ENCODE data around the gene MED25.

MED25 gene

DNA sequence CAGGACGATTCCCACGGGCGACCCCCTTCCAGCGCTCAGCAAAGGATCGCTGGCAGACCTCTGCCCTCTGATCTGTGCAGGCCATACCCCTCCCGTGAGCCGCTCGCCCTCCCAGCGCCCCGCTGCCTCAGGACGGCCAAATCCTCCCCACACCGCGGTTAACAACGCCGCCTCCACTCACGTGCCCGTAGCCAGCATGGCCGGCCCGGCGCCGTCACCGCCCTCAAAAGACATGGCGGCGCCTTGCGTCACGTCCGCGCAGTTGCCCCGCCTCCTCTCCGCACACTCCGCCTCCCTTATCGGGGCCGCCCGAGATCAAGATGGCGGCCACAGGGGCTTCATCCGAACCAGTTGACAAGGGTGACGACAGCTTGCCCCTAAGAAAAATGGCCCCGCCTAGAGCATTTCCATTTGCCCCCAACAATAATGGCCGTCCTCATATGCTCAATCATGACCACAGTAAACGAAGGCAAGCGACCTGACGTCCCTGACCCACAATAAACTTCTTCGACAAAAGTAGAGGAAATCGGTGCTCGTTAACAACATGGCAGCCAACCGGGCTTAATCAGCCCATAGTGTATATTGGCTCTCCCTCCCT, 58.4 kb downstream of the MED25 start:
- peak; percentile 89 for DNase-seq (ENCODE audit: low spot score)
- TF ChIP-seq, protein P1, sequence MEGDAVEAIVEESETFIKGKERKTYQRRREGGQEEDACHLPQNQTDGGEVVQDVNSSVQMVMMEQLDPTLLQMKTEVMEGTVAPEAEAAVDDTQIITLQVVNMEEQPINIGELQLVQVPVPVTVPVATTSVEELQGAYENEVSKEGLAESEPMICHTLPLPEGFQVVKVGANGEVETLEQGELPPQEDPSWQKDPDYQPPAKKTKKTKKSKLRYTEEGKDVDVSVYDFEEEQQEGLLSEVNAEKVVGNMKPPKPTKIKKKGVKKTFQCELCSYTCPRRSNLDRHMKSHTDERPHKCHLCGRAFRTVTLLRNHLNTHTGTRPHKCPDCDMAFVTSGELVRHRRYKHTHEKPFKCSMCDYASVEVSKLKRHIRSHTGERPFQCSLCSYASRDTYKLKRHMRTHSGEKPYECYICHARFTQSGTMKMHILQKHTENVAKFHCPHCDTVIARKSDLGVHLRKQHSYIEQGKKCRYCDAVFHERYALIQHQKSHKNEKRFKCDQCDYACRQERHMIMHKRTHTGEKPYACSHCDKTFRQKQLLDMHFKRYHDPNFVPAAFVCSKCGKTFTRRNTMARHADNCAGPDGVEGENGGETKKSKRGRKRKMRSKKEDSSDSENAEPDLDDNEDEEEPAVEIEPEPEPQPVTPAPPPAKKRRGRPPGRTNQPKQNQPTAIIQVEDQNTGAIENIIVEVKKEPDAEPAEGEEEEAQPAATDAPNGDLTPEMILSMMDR (IDR thresholded peaks at IDR 0.05; ENCODE audit: extremely low read depth, missing control alignments), result no peak

DNA sequence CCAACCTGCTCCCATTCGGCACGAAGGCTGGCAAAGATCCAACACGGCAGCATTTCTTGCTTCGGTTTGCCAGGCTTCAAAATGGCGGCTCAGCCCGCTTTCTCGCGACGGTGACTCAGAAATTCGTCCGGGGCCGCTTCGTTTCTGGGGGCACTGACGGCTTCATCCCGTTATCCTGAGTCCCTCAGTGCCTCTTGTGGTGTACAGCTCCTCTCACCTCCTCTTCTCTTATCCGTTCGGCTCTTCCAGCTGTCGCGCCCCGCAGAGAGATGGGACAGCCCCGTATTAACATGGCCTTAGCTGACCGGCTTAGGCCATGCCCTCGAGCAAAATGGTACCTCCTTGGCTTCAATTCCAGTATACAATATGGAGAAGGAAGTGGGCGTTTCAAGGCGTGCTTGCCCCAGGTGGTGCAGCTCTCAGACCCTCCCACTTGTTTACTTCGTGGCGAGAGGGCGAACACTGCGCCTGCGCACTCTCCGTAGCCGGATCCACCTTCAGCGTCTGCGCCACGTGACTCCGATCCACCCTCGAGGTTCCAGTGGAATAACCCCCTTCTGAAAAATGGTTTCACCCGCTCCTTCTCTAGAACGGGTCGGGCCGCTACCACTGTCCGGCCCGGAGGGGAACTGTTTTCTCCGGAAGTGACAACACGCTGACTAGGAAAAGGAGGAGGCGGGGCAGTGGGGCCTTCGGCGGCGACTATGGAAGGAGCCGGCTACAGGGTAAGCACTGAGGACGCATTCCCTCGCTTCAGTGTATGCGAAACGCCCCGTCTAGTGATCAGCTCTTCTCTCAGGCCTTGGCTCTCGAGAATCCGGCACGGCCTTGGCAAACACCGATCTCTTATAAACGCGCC, 59.2 kb downstream of the MED25 start, which contains the start of the genes AKT1S1 and TBC1D17:
Gene AKT1S1, minus strand, starts transcription at position 336 of the 859 bp plus-strand sequence. CDS start 4,060 bp downstream, outside the sequence.
Gene TBC1D17, plus strand, starts transcription at position 683 of the 859 bp plus-strand sequence. Its CDS starts 22 bp downstream, at position 705.
- peak; percentile 95 for DNase-seq (ENCODE audit: low spot score)
- TF ChIP-seq, protein P1 (IDR thresholded peaks at IDR 0.05; ENCODE audit: extremely low read depth, missing control alignments), result no peak

DNA sequence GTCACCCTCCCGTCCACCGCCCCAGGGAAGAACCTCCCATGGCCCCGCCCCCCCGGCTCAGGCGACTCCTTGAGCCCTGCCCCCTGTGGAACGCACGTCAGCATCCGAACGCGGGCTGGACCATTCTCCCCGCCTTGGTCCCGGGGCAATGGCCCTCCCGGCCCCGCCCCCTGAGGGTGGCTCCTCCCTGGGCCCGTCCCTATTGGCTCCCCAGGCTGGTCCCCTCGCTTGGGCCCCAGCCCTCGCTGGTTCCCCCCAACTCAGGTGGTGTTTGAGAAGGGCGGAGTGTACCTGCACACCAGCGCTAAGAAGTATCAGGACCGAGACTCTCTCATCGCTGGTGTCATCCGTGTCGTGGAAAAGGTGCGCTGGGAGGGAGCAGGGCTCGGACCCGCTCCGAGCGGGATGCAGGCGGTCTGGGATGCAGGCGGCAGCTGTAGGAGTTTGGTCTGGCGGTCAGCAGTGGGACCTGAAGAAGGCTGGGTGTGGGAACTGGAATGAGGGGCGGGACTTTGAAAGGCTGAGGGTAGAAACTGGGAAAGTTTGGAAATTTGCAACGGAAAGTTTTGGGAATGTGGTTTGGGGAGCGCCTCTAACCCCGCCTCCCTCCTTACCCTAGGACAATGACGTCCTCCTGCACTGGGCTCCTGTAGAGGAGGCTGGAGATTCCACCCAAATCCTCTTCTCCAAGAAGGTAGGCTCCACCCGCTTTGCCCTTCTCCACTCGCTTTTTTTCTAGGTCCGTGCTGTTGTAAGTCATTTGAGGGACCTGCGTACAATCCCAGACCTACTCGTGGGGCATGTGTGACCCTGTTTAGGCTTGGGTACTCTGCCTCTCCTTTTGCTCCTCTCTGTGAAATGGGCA, 60.0 kb downstream of the MED25 start:
- peak; percentile 97 for DNase-seq (ENCODE audit: low spot score)
- TF ChIP-seq, protein P1 (IDR thresholded peaks at IDR 0.05; ENCODE audit: extremely low read depth, missing control alignments), result no peak

DNA sequence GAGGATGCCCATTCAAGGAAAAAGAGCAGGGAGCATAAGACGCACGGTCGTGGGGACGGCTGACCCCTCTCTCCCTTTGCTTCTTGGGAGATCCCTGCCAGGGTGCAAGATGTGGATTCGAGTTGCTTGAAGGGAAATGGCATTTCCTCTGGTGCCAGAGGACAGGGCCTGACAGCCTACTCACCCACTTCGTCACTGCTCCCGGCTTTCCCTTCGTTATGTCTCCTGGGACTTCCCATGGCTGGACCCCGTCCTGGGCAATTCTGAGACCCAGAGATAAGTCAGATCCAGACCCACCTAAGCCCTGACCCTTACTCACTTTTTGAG, 60.6 kb downstream of the MED25 start:
- no peak for DNase-seq (ENCODE audit: low spot score)
- TF ChIP-seq, protein P1 (IDR thresholded peaks at IDR 0.05; ENCODE audit: extremely low read depth, missing control alignments), result no peak

DNA sequence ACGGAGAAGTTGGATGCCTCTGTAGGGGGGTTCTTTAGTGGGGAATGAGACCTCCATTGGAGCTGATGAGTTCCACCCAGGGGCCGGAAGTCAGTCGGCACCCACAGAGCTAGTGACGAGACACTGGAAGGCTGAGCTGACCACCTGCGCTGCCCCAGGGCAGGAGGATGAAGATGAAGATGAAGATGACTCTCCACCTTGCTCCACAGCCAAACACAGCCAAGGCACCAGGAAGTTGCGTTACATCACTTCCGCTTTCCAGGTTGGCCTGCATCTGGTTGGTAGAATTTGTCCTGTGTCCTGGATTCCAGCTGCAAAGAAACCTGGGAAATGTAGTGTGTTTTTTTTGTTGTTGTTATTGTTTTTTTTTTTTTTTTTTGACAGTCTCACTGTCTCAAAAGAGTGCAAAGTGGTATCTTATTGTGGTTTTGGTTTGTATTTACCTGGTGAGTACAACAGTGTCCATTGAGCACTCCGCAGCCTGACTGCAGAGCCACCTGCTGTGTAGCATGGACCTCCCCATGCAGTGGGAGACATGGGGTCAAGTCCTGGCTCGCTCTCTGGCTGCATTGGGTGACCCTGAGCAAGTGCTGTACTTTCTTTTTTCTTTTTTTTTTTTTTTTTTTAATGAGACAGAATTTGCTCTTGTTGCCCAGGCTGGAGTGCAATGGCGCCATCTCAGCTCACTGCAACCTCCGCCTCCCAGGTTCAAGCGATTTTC, 61.3 kb downstream of the MED25 start:
- DNase-seq (ENCODE audit: low spot score), result no peak
- TF ChIP-seq, protein P1 (IDR thresholded peaks at IDR 0.05; ENCODE audit: extremely low read depth, missing control alignments), result no peak

DNA sequence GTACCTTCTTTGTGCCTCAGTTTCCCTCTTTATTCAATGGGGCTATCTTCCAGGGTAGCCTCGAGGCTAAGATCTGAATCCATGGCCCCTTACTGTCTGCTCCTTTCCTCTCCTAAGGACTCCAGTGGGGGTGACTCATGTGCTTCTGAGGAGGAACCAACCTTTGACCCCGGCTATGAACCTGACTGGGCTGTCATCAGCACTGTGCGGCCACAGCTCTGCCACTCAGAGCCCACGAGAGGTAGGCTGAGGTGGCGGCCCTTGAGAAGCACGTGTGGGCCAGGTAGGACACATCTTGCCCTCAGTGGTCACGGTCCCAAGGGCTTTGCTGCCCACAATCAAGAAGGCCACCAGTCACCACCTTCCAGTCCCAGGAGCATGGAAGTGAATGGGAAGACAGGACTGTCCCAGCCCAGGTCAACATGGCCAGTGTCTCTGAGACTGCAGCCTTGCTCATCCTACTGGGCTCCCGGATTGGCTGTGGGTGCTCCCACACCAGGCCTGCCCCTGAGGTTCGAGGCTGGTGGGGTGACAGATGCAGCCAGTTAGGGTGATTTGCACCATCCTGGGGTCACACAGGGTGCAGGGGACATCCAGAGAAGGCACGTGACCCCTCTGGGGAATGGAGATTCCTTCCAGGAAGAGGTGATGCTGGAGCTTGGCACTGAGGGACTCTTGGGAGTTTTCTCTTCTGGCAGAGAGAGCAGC, 62.2 kb downstream of the MED25 start:
- TF ChIP-seq, protein P1 (IDR thresholded peaks at IDR 0.05; ENCODE audit: extremely low read depth, missing control alignments), result no peak
- DNase-seq (ENCODE audit: low spot score), result no peak
